Nephron (organoid): Measurements from ENCODE around the gene PYROXD2.

Experiments used
- H3K27ac Mint-ChIP-seq, 3 experiments: 2 replicates each; pipeline ENCODE4 v1.8.0; 2020; ENCODE audit warnings: mixed read lengths in 3 of 3, mild to moderate bottlenecking in 2 of 3, moderate library complexity in 1 of 3
- H3K27me3 Mint-ChIP-seq: 2 replicates; pipeline ENCODE4 v1.8.0; 2021; ENCODE audit warnings: low read depth, mild to moderate bottlenecking, moderate library complexity, mixed read lengths
- H3K36me3 Mint-ChIP-seq: 2 replicates; pipeline ENCODE4 v1.8.0; 2020; ENCODE audit warnings: low read depth, mixed read lengths
- H3K4me1 Mint-ChIP-seq: 2 replicates; pipeline ENCODE4 v1.8.0; 2020; ENCODE audit warnings: mixed read lengths
- H3K4me3 Mint-ChIP-seq, 3 experiments: 2 replicates each; pipeline ENCODE4 v1.8.0; 2020; ENCODE audit warnings: mild to moderate bottlenecking in 3 of 3, mixed read lengths in 3 of 3, moderate library complexity in 2 of 3
- H3K9me3 Mint-ChIP-seq: 2 replicates; pipeline ENCODE4 v1.8.0; 2020; ENCODE audit warnings: mixed read lengths
- CTCF ChIP-seq, 3 experiments: fragments of 200-600 bp; sonication (generic); IDR thresholded peaks; one replicate each; pipeline ENCODE4 v1.5.0; 2021; ENCODE audit warnings: antibody characterized with exemption in 3 of 3; ENCODE audit not compliant: unreplicated experiment in 3 of 3

PYROXD2 gene

GRCh38 chr10:98376485-98376884 lies 38.5 kb downstream of the PYROXD2 start:
- Mint-ChIP-seq H3K4me3 (no peak overlapping the region), H3K27ac (peak overlapping the region in 1 of 3 experiments; percentile 5), H3K4me1 (peaks cover 38% of the 10 kb centered on the region)

GRCh38 chr10:98374217-98374985 lies 40.6 kb downstream of the PYROXD2 start:
- H3K27ac Mint-ChIP-seq, result peak overlapping the region in 2 of 3 experiments; percentile 2 to 3
- peaks cover 37% of the 10 kb centered on the region for H3K4me1 Mint-ChIP-seq
- H3K36me3 Mint-ChIP-seq, result no peaks in the 10 kb centered on the region
- peaks cover 2% of the 10 kb centered on the region for H3K9me3 Mint-ChIP-seq
- peaks cover 4% of the 10 kb centered on the region for H3K27me3 Mint-ChIP-seq
- H3K4me3 Mint-ChIP-seq, result no peak overlapping the region
- TF ChIP-seq CTCF (IDR thresholded peaks at IDR 0.05; ENCODE audit: unreplicated experiment in 3 of 3), result no peak

More at GRCh38 chr10:98376485-98376884, 38.5 kb downstream of the PYROXD2 start:
- no peak for TF ChIP-seq CTCF (IDR thresholded peaks at IDR 0.05; ENCODE audit: unreplicated experiment in 3 of 3)
- H3K9me3 Mint-ChIP-seq, result peaks cover 2% of the 10 kb centered on the region
- no peaks in the 10 kb centered on the region for H3K36me3 Mint-ChIP-seq
- peaks cover 5% of the 10 kb centered on the region for H3K27me3 Mint-ChIP-seq

GRCh38 chr10:98373260-98374040 lies 41.5 kb downstream of the PYROXD2 start:
- Mint-ChIP-seq H3K9me3 (peaks cover 2% of the 10 kb centered on the region), H3K4me1 (peaks cover 42% of the 10 kb centered on the region), H3K4me3 (no peak overlapping the region), H3K27me3 (peaks cover 4% of the 10 kb centered on the region), H3K27ac (peak overlapping the region in 1 of 3 experiments; percentile 21), H3K36me3 (no peaks in the 10 kb centered on the region)
- TF ChIP-seq CTCF (IDR thresholded peaks at IDR 0.05; ENCODE audit: unreplicated experiment in 3 of 3), result no peak

GRCh38 chr10:98370831-98371820 lies 43.9 kb downstream of the PYROXD2 start:
- H3K4me3 Mint-ChIP-seq, result no peak overlapping the region
- H3K4me1 Mint-ChIP-seq, result peaks cover 40% of the 10 kb centered on the region
- no peaks in the 10 kb centered on the region for H3K36me3 Mint-ChIP-seq
- peaks cover 12% of the 10 kb centered on the region for H3K27me3 Mint-ChIP-seq
- no peaks in the 10 kb centered on the region for H3K9me3 Mint-ChIP-seq
- no peak overlapping the region for H3K27ac Mint-ChIP-seq
- TF ChIP-seq CTCF (IDR thresholded peaks at IDR 0.05; ENCODE audit: unreplicated experiment in 3 of 3), result no peak

GRCh38 chr10:98369801-98370200 lies 45.2 kb downstream of the PYROXD2 start:
- Mint-ChIP-seq H3K27me3 (peaks cover 20% of the 10 kb centered on the region), H3K27ac (no peak overlapping the region), H3K4me3 (no peak overlapping the region), H3K4me1 (peaks cover 31% of the 10 kb centered on the region), H3K36me3 (no peaks in the 10 kb centered on the region), H3K9me3 (no peaks in the 10 kb centered on the region)
- TF ChIP-seq CTCF (IDR thresholded peaks at IDR 0.05; ENCODE audit: unreplicated experiment in 3 of 3), result no peak
